MCF 10A (cell line): Measurements from ENCODE around the gene ARRB1. TPM values are rescaled to one million over a fixed set of nuclear protein-coding genes. Genes with fewer than 3 reads are reported as not detected.

Source experiments
- BruUV-seq: library from RNA; stranded (reverse); fragments of 400-500 nt; replicated peaks from 2 replicates; lab custom pipeline; 2021; lab: Mats Ljungman, UMichigan
- CTCF ChIA-PET: fragments of 300-600 bp; sonication (Branson Sonifier 250); formaldehyde crosslinking; extraction: SDS; loops from one replicate; lab custom pipeline; 2021; ENCODE audit warnings: antibody characterized with exemption, inconsistent platforms; lab: Yijun Ruan, JAX
- POLR2A ChIA-PET: fragments of 300-600, 350-650 bp; sonication (Branson Sonifier 250); formaldehyde crosslinking; extraction: SDS; loops from one replicate; lab custom pipeline; 2020; ENCODE audit warnings: antibody characterized with exemption, inconsistent platforms; lab: Yijun Ruan, JAX
- DNase-seq: peaks from one replicate; pipeline ENCODE4 v3.0.0-alpha.2; 2018; ENCODE audit not compliant: unreplicated experiment
- H3K27ac Mint-ChIP-seq: one replicate; pipeline ENCODE4 v1.8.0; 2022; ENCODE audit warnings: mild to moderate bottlenecking, low read depth, mixed read lengths; ENCODE audit not compliant: unreplicated experiment
- H3K27me3 Mint-ChIP-seq: one replicate; pipeline ENCODE4 v1.8.0; 2022; ENCODE audit warnings: mixed read lengths; ENCODE audit not compliant: insufficient read depth, unreplicated experiment
- H3K36me3 Mint-ChIP-seq: one replicate; pipeline ENCODE4 v1.8.0; 2022; ENCODE audit warnings: mild to moderate bottlenecking, moderate library complexity, mixed read lengths; ENCODE audit not compliant: insufficient read depth, unreplicated experiment
- H3K4me1 Mint-ChIP-seq: one replicate; pipeline ENCODE4 v1.8.0; 2022; ENCODE audit warnings: mixed read lengths; ENCODE audit not compliant: insufficient read depth, unreplicated experiment
- H3K4me3 Mint-ChIP-seq: one replicate; pipeline ENCODE4 v1.8.0; 2022; ENCODE audit warnings: mild to moderate bottlenecking, moderate library complexity, mixed read lengths; ENCODE audit not compliant: unreplicated experiment
- H3K9me3 Mint-ChIP-seq: one replicate; pipeline ENCODE4 v1.8.0; 2022; ENCODE audit warnings: mixed read lengths; ENCODE audit not compliant: unreplicated experiment
- intact Hi-C: fragments of 100-400 bp; cut with micrococcal nuclease; formaldehyde crosslinking; loops from 2 replicates; pipeline ENCODE4 v1.14.1; 2022
- total RNA-seq: library from RNA; stranded (reverse); gene quantifications from 2 replicates; pipeline ENCODE4 v1.2.3, GENCODE V29; 2022
- TF ChIP-seq, protein P1 (sequence below): fragments of 200-600 bp; IDR thresholded peaks from one replicate; pipeline ENCODE4 v1.8.0; 2022; ENCODE audit warnings: antibody characterized with exemption, mild to moderate bottlenecking; ENCODE audit not compliant: unreplicated experiment

Gene ARRB1
- total RNA-seq, 1 experiment from 2014 or later, result 0.98 TPM

DNA sequence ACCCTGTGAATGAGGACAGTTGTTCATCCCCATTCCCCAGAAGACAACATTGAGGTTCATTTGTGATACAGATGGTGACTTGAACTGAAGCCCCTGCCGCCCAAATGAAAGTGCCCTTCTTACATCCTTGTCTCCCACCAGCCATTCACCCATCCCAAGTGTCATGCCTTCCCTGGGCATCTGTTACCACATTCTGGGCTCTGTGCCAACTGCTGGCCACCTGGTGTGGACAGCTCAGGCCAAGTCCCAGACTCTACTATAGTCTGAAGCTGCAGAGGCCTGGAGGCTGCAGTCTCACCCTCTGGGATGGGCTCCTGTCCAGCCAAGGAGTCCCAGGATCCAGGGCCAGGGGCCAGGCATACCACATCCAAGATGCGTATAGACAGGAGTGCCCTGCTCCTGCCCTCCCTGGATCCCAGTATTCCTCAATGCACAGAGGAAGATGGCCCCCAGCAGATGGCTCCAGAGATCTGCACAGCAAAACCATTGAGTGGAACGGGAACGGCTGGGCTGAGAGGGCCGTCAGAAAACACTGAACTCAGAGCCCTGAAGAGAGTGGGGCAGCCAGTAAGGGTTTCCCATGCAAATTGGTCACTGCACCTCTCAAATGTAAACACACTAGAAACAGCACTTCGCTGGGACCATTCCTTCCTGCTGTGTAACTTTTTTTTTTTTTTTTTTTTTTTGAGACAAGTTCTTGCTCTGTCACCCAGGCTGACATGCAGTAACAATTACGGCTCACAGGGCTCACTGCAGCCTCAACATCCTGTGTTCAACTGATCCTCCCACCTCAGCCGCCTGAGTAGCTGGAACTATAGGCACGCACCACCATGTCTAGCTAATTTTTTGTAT is 22.8 kb downstream of the ARRB1 start:
- BruUV-seq, result no TSS peak
- Mint-ChIP-seq H3K27ac (no peak overlapping the region), H3K27me3 (no peaks in the 10 kb centered on the region), H3K9me3 (no peaks in the 10 kb centered on the region), H3K36me3 (no peaks in the 10 kb centered on the region), H3K4me1 (peaks cover 27% of the 10 kb centered on the region), H3K4me3 (peak overlapping the region; percentile 26)
- peak; percentile 92 for DNase-seq
- ChIA-PET CTCF (interaction anchor here (0.7 to 4.7 kb wide), 12 partner anchors 9 to 188 kb away, joined by 3 to 36 read pairs (median 5); no protein-coding TSS in a partner anchor), POLR2A (interaction anchor here (1.0 kb wide), 1 partner anchor 9 kb away, joined by 3 read pairs; no protein-coding TSS in a partner anchor)
- TF ChIP-seq, protein P1, sequence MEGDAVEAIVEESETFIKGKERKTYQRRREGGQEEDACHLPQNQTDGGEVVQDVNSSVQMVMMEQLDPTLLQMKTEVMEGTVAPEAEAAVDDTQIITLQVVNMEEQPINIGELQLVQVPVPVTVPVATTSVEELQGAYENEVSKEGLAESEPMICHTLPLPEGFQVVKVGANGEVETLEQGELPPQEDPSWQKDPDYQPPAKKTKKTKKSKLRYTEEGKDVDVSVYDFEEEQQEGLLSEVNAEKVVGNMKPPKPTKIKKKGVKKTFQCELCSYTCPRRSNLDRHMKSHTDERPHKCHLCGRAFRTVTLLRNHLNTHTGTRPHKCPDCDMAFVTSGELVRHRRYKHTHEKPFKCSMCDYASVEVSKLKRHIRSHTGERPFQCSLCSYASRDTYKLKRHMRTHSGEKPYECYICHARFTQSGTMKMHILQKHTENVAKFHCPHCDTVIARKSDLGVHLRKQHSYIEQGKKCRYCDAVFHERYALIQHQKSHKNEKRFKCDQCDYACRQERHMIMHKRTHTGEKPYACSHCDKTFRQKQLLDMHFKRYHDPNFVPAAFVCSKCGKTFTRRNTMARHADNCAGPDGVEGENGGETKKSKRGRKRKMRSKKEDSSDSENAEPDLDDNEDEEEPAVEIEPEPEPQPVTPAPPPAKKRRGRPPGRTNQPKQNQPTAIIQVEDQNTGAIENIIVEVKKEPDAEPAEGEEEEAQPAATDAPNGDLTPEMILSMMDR, result peak; percentile 58
- intact Hi-C loops, result loop anchor here (1.0 kb wide), 2 partner anchors 48 to 56 kb away; no protein-coding TSS in a partner anchor

DNA sequence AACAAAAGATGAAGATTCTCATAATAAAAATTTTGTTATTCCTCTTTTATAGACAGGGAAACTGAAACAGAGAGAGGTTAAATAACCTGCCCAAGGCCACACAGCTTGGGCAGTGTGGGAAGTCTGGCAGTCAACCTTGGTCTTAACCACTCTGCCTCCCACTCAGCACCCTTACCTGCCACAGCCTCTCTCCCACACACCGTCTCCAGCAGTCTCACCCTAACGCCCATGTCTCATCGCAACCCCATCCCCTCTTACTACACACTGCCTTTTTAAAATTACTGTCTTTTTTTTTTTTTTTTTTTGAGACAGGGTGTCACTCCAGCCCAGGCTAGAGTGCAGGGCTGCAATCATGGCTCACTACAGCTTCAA is 25.0 kb downstream of the ARRB1 start:
- H3K4me3 Mint-ChIP-seq, result no peak overlapping the region
- TF ChIP-seq, protein P1, result no peak
- POLR2A ChIA-PET, result interaction anchor here (0.9 to 1.7 kb wide), 4 partner anchors 11 to 338 kb away, joined by 3 to 5 read pairs (median 4); partner anchors contain the start of gene NEU3
- intact Hi-C loops, result no loop called here
- peak; percentile 52 for DNase-seq
- no peaks in the 10 kb centered on the region for H3K9me3 Mint-ChIP-seq
- CTCF ChIA-PET, result interaction anchor here (0.7 to 4.0 kb wide), 11 partner anchors 9 to 62 kb away, joined by 3 to 28 read pairs (median 3); no protein-coding TSS in a partner anchor
- no TSS peak for BruUV-seq
- H3K27ac Mint-ChIP-seq, result peak overlapping the region; percentile 97
- peaks cover 27% of the 10 kb centered on the region for H3K4me1 Mint-ChIP-seq
- no peaks in the 10 kb centered on the region for H3K36me3 Mint-ChIP-seq
- H3K27me3 Mint-ChIP-seq, result no peaks in the 10 kb centered on the region

DNA sequence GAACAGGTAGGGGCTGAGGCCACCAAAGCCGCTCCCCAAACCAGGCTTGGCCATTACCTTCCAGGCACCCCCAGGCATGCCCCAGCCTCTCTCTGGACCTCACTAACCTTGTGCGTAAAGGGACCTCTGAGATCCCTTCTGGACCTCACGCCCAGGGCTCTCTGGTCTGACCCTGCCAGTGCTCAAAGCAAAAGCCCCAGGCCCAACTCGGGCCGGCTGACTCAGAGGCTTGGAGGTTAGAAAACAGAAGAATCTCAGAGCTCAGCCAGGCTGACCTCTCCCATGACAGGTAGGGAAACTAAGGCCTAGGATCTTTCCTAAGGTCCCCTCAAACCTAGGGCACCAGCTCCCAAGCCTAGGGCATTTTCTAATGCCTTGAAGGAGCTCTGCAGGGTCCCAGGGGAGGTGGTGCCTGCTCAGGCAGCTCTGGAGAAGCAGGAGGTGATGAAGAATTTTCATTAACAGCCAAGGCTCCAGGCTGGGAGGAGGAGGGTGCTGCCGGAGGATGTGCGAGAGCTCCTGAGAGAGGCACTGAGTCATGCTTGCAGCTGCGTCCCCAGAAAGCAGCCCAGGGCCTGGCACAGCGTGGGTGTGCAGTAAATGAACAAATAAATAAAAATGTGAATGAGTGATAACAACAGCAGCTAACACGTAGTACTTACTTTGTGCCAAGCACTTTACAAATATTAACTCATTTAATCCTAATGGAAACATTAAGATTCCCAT is 25.6 kb downstream of the ARRB1 start:
- Mint-ChIP-seq H3K4me1 (peaks cover 27% of the 10 kb centered on the region), H3K36me3 (no peaks in the 10 kb centered on the region), H3K9me3 (no peaks in the 10 kb centered on the region), H3K4me3 (peak overlapping the region; percentile 12), H3K27ac (peak overlapping the region; percentile 97), H3K27me3 (no peaks in the 10 kb centered on the region)
- ChIA-PET CTCF (interaction anchor here (0.6 to 4.0 kb wide), 12 partner anchors 9 to 202 kb away, joined by 3 to 28 read pairs (median 3); no protein-coding TSS in a partner anchor), POLR2A (interaction anchor here (0.9 to 1.7 kb wide), 4 partner anchors 11 to 337 kb away, joined by 3 to 5 read pairs (median 4); partner anchors contain the start of gene NEU3)
- TF ChIP-seq, protein P1, result no peak
- BruUV-seq, result no TSS peak
- intact Hi-C loops, result no loop called here
- peak; percentile 91 for DNase-seq
